HG02623 (cell line): Measurements from ENCODE around the gene SRRM4.
"Not testable (repeated sequence)": the region's sequence is repeated elsewhere in the genome, so short reads cannot be mapped to it uniquely, and the experiment has no call there.

ENCODE experiments used
- ATAC-seq: cut with Tn5 transposase; IDR thresholded peaks from one replicate; pipeline ENCODE4 v1.9.1; 2021; ENCODE audit warnings: moderate library complexity; ENCODE audit not compliant: unreplicated experiment

SRRM4 gene

GRCh38 chr12:119008273-119008672 is 26.9 kb downstream of the SRRM4 start:
- not testable (repeated sequence) for ATAC-seq

- ATAC-seq = no peak
Measured at GRCh38 chr12:119008691-119009221, 27.4 kb downstream of the SRRM4 start.

GRCh38 chr12:119011231-119011630 is 29.9 kb downstream of the SRRM4 start:
- no peak for ATAC-seq

- ATAC-seq = no peak
Measured at GRCh38 chr12:119012179-119012578, 30.8 kb downstream of the SRRM4 start.

GRCh38 chr12:119013023-119013422 is 31.7 kb downstream of the SRRM4 start:
- ATAC-seq = no peak

GRCh38 chr12:119014368-119014767 is 33.0 kb downstream of the SRRM4 start:
- ATAC-seq = no peak

- ATAC-seq = no peak
Measured at GRCh38 chr12:119016715-119017114, 35.4 kb downstream of the SRRM4 start.

- no peak for ATAC-seq
Measured at GRCh38 chr12:119019166-119019565, 37.8 kb downstream of the SRRM4 start.

- no peak for ATAC-seq
Measured at GRCh38 chr12:119020406-119021360, 39.3 kb downstream of the SRRM4 start.

GRCh38 chr12:119024356-119024755 is 43.0 kb downstream of the SRRM4 start:
- ATAC-seq = no peak

GRCh38 chr12:119025786-119026185 is 44.4 kb downstream of the SRRM4 start:
- ATAC-seq = no peak

GRCh38 chr12:119033332-119033731 is 52.0 kb downstream of the SRRM4 start:
- not testable (repeated sequence) for ATAC-seq

GRCh38 chr12:119036878-119037825 is 55.8 kb downstream of the SRRM4 start:
- ATAC-seq = no peak

GRCh38 chr12:119044094-119044493 is 62.8 kb downstream of the SRRM4 start:
- ATAC-seq = no peak

GRCh38 chr12:119047641-119048040 is 66.3 kb downstream of the SRRM4 start:
- ATAC-seq = no peak

GRCh38 chr12:119050663-119051062 is 69.3 kb downstream of the SRRM4 start:
- ATAC-seq = no peak

- no peak for ATAC-seq
Measured at GRCh38 chr12:119051474-119051873, 70.1 kb downstream of the SRRM4 start.

- ATAC-seq = no peak
Measured at GRCh38 chr12:119052001-119052400, 70.7 kb downstream of the SRRM4 start.

GRCh38 chr12:119055977-119056376 is 74.6 kb downstream of the SRRM4 start:
- no peak for ATAC-seq

GRCh38 chr12:119060847-119061796 is 79.8 kb downstream of the SRRM4 start:
- ATAC-seq = no peak
